Medulla oblongata (tissue), 1 donor: ENCODE data around the gene ILF3.

Experiments used
- DNase-seq: peaks from one replicate; pipeline ENCODE4 v3.0.0-alpha.2; 2015; ENCODE audit errors: extremely low spot score

Gene ILF3

GRCh38 chr19:10653732-10654609 lies at the start of gene ILF3:
TSS of gene ILF3 (plus strand) at chr19:10654346. CDS start at chr19:10670606, 16,260 bp downstream.
- DNase-seq: peak; percentile 99

- DNase-seq: no peak
Observed at GRCh38 chr19:10604460-10604980, 49.6 kb upstream of the ILF3 start.

GRCh38 chr19:10611907-10612306 lies 42.2 kb upstream of the ILF3 start:
- DNase-seq: no peak

GRCh38 chr19:10612499-10613119 lies 41.5 kb upstream of the ILF3 start:
- peak; percentile 71 for DNase-seq

- no peak for DNase-seq
Observed at GRCh38 chr19:10615429-10616023, 38.6 kb upstream of the ILF3 start.

GRCh38 chr19:10617409-10618121 lies 36.6 kb upstream of the ILF3 start:
- no peak for DNase-seq

- no peak for DNase-seq
Observed at GRCh38 chr19:10618846-10619245, 35.3 kb upstream of the ILF3 start.

- DNase-seq: no peak
Observed at GRCh38 chr19:10620786-10621185, 33.4 kb upstream of the ILF3 start.

- DNase-seq: no peak
Observed at GRCh38 chr19:10621966-10622365, 32.2 kb upstream of the ILF3 start.

- no peak for DNase-seq
Observed at GRCh38 chr19:10624585-10624984, 29.6 kb upstream of the ILF3 start.

GRCh38 chr19:10625003-10625761 lies 29.0 kb upstream of the ILF3 start, which contains the start of gene SLC44A2:
TSS of gene SLC44A2 (plus strand) at chr19:10625553. CDS start at chr19:10625634, 81 bp downstream.
- peak; percentile 91 for DNase-seq

- DNase-seq: no peak
Observed at GRCh38 chr19:10625762-10626138, 28.4 kb upstream of the ILF3 start.

GRCh38 chr19:10631874-10632273 lies 22.3 kb upstream of the ILF3 start:
- no peak for DNase-seq

- DNase-seq: no peak
Observed at GRCh38 chr19:10634430-10634829, 19.7 kb upstream of the ILF3 start.

- DNase-seq: no peak
Observed at GRCh38 chr19:10634963-10635362, 19.2 kb upstream of the ILF3 start.

GRCh38 chr19:10636304-10636972 lies 17.7 kb upstream of the ILF3 start:
- DNase-seq: no peak

GRCh38 chr19:10637894-10638293 lies 16.3 kb upstream of the ILF3 start:
- no peak for DNase-seq

- DNase-seq: no peak
Observed at GRCh38 chr19:10639836-10640235, 14.3 kb upstream of the ILF3 start.

GRCh38 chr19:10640361-10640760 lies 13.8 kb upstream of the ILF3 start:
- DNase-seq: no peak

GRCh38 chr19:10641248-10641647 lies 12.9 kb upstream of the ILF3 start:
- no peak for DNase-seq
